NT2/D1 (cell line): ENCODE measurements around the gene MALT1.

Experiments
- SUZ12 ChIP-seq: IDR thresholded peaks from 2 replicates; pipeline ENCODE4 v1.6.1; 2011; ENCODE audit not compliant: insufficient read length, insufficient read depth; ENCODE audit errors: extremely low read depth
- YY1 ChIP-seq: IDR thresholded peaks from 2 replicates; pipeline ENCODE4 v1.6.1; 2011; ENCODE audit not compliant: insufficient read length, insufficient read depth
- ZNF274 ChIP-seq: IDR thresholded peaks from 2 replicates; pipeline ENCODE4 v1.6.1; 2011; ENCODE audit warnings: mild to moderate bottlenecking, low read depth, low read length

DNA sequence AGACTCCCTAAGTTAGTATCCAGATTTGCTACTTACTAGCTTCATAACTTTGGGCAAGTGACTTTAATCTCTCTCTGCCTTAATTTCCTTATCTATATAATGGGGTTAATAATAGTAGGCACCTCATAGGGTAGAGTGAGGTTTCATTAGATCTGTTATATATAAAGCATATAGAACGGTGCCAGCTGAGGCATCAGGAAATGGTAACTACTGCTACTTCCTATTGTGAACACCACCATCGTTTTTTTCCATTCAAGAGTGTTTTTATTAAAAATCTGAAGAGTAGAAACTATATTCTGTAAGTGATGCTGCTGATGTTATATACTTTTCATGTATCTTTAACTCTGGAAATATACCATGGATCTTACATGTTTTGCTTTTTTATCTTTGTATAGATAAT lies 44.3 kb downstream of the MALT1 start:
- TF ChIP-seq YY1 (no peak), ZNF274 (no peak), SUZ12 (no peak)
